HPDE6-E6E7 (cell line): ENCODE measurements around the gene LRIG2.

ENCODE experiments used
- DNase-seq: peaks from one replicate; pipeline ENCODE4 v3.0.0; 2011; ENCODE audit warnings: missing footprints; ENCODE audit errors: extremely low spot score

LRIG2 gene

GRCh38 chr1:113166473-113166872, 93.5 kb downstream of the LRIG2 start:
- DNase-seq: no peak

- DNase-seq: no peak
Measured at GRCh38 chr1:113168946-113169345, 95.9 kb downstream of the LRIG2 start.

GRCh38 chr1:113169591-113169990, 96.6 kb downstream of the LRIG2 start:
- DNase-seq: no peak

DNA sequence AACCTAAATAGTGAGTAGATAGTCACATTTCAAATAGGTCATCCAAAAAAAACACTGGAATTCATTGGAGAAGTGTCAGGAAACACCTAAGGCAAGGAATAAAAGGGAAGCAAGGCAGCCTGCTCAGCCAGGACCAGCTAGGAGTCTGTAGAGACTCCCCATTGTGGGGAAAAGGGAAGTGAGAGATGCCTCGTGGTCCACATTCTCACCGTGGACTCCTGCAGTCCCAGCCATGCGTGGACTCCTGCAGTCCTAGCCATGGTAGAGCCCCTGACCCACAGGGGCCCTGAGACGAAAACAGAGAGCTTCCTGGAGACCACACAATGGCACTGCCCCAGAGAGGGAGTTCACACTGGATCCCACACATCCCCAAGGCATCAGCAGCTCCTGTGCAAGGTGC, 97.5 kb downstream of the LRIG2 start:
- DNase-seq: no peak

- DNase-seq: no peak
Measured at GRCh38 chr1:113178106-113178505, 105.1 kb downstream of the LRIG2 start.

GRCh38 chr1:113178522-113178921, 105.5 kb downstream of the LRIG2 start:
- no peak for DNase-seq
